Gastrocnemius medialis (tissue), 4 donors: ENCODE results near the gene DENND2D.

Source experiments
- POLR2A ChIP-seq, 2 donors: fragments of 450-650 bp; IDR thresholded peaks; one replicate each; pipeline ENCODE4 v1.6.1; 2017; ENCODE audit warnings: antibody characterized with exemption in 2 of 2, mild to moderate bottlenecking in 2 of 2, moderate library complexity in 2 of 2
- TF ChIP-seq, protein P1 (sequence below), 5 experiments: fragments of 450-650 bp in 3 of 5; fragments of 200-600 bp in 2 of 5; sonication (generic) in 2 of 5; IDR thresholded peaks in 4 of 5; conservative IDR thresholded peaks in 1 of 5; 1 replicate in 4 of 5; 2 replicates in 1 of 5; pipeline ENCODE4 v1.5.1; 2016 to 2019; ENCODE audit warnings: antibody characterized with exemption in 5 of 5, mild to moderate bottlenecking in 3 of 5, moderate library complexity in 3 of 5

DNA sequence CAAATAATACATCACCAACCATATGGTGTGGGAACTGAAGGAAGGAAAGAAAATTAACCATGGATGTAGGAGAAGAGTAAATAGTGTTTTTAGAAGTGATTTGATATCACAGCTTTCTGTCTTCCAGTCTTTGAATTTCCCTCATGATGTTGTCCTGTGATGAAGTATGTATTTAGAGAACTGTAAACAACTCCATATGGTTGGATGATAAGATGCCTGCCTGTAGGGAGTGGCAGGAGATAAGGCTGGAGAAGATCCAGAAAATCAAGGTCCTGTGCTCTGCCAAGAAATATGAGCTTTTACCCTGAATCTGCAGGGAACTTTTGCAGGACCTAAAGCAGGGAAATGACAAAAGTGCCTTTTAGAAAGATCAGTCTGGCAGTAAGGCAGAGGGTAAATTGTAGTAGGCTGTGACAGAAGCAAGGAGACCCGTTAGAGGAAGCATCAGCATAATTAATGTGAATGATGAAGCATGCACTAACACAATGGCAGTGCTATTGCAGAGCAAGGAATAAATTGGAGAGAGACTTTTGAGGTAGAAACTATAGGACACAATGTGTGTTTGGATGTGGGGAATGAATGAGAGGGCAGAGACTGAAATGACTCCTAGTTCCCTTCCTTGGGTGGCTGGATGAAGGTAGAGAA, 38.5 kb downstream of the DENND2D start:
- TF ChIP-seq, protein P1, sequence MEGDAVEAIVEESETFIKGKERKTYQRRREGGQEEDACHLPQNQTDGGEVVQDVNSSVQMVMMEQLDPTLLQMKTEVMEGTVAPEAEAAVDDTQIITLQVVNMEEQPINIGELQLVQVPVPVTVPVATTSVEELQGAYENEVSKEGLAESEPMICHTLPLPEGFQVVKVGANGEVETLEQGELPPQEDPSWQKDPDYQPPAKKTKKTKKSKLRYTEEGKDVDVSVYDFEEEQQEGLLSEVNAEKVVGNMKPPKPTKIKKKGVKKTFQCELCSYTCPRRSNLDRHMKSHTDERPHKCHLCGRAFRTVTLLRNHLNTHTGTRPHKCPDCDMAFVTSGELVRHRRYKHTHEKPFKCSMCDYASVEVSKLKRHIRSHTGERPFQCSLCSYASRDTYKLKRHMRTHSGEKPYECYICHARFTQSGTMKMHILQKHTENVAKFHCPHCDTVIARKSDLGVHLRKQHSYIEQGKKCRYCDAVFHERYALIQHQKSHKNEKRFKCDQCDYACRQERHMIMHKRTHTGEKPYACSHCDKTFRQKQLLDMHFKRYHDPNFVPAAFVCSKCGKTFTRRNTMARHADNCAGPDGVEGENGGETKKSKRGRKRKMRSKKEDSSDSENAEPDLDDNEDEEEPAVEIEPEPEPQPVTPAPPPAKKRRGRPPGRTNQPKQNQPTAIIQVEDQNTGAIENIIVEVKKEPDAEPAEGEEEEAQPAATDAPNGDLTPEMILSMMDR (IDR thresholded peaks at IDR 0.05 in 4 of 5, conservative IDR thresholded peaks at IDR 0.05 in 1 of 5) = no peak
- TF ChIP-seq POLR2A (IDR thresholded peaks at IDR 0.05) = no peak
